ENCODE measurements around the gene ARHGEF19.
"Not testable (repeated sequence)": the region's sequence is repeated elsewhere in the genome, so short reads cannot be mapped to it uniquely, and the experiment has no call there.

ARHGEF19 gene

DNA sequence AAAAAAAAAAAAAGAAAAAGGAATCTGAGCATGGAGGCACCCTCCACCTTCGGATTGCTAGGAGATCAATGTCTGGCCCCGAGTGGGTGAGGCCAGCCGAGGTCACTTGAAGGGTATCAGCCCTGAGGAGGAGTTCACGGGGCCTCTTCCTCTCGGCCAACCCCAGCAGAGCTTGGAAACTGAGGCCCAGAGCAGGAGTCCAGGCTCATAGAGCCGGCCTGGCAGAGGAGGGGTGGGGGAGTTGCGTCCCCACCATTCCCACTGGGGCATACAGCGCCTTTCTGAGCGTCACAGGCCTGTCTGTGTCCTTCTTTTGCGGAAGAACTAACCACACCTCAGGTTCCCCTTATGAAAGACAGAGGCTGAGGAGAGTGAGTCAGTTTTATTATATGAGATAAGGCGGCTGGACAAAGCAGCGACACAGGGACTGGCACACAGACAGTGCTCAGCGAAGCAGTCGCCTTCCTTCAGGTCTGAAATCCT, 39.4 kb downstream of the ARHGEF19 start:
- Mint-ChIP-seq H3K9me3 (no peaks in the 10 kb centered on the region), H3K36me3 (no peaks in the 10 kb centered on the region), H3K27ac (no peak overlapping the region), H3K4me1 (peaks cover 16% of the 10 kb centered on the region), H3K4me3 (no peak overlapping the region), H3K27me3 (peaks cover 72% of the 10 kb centered on the region)
- DNase-seq, result no peak
- CTCF ChIA-PET, result no interaction called here

DNA sequence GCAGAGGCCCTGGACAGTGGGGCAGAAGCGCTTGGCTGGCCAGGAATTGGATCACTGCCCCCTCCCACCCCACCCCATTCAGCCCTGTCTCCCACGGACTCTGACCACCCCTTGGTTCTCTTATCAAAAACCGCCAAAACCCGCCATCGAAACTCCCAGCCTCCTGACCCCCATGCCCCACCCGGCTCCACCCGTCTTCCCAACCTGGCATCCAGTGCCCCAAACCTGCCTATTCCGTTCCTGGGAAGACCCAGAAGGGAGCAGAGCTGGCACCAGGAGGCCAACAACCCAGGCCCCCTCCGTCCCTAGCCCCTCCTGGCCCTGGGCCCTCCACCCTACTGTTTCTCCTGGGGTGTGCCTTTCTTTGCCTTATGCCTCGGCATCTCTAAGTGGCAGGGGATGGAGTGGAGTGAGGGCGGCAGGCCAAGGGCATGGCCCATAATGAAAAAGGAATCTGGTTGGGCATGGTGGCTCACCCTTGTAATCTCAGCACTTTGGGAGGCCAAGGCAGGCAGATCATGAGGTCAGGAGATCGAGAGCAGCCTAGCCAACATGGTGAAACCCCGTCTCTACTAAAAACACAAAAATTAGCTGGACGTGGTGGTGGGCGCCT, 40.1 kb downstream of the ARHGEF19 start:
- Mint-ChIP-seq H3K4me1 (peaks cover 17% of the 10 kb centered on the region), H3K27ac (no peak overlapping the region)
- CTCF ChIA-PET, result no interaction called here

DNA sequence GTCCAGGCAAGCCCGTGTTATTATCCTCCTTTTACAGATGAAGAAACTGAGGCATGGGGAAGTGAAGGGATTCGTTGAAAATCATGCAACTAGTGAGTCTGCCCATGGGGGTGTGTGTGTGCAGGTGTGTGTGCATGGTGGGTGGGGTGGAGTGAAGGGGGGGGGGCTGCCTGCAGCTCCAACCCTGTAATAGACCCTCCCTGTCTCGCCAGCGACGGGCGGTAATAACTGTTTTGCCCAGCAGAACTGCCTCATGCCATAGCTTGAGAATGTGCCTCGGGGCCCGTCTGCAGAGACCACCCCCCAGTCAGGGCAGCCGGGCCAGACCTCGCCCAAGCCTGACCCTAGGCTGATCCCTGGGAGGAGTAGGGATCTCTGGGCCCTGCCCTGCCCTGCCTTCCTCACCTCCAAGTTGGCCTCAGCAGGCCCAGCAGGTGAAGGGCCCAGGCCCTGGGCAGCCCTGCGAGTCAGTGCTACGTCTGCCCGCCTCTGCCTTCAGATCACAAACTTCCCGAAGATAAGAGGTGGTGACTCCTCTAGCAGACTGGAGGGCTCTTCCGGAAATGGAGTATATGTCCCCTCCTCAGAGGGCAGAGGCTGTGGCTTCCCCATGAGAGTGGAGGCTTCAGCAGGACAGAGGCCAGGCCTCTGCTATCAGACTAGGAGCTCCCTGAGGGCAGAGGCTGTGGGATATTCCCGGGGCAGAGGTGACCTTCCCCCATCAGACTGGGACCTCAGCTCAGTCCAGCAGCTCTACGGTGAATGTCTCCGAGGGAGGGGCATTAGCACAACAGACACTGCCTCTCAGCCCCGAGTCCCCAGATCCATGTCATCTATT, 40.9 kb downstream of the ARHGEF19 start:
- DNase-seq, result no peak
- H3K4me3 Mint-ChIP-seq, result no peak overlapping the region
- peaks cover 64% of the 10 kb centered on the region for H3K27me3 Mint-ChIP-seq
- no peaks in the 10 kb centered on the region for H3K9me3 Mint-ChIP-seq
- H3K36me3 Mint-ChIP-seq, result no peaks in the 10 kb centered on the region
- CTCF ChIA-PET, result no interaction called here
- peaks cover 21% of the 10 kb centered on the region for H3K4me1 Mint-ChIP-seq
- H3K27ac Mint-ChIP-seq, result no peak overlapping the region

More for the DNA sequence above, 40.1 kb downstream of the ARHGEF19 start:
- no peaks in the 10 kb centered on the region for H3K36me3 Mint-ChIP-seq
- DNase-seq, result no peak
- H3K9me3 Mint-ChIP-seq, result no peaks in the 10 kb centered on the region
- peaks cover 69% of the 10 kb centered on the region for H3K27me3 Mint-ChIP-seq
- H3K4me3 Mint-ChIP-seq, result no peak overlapping the region

DNA sequence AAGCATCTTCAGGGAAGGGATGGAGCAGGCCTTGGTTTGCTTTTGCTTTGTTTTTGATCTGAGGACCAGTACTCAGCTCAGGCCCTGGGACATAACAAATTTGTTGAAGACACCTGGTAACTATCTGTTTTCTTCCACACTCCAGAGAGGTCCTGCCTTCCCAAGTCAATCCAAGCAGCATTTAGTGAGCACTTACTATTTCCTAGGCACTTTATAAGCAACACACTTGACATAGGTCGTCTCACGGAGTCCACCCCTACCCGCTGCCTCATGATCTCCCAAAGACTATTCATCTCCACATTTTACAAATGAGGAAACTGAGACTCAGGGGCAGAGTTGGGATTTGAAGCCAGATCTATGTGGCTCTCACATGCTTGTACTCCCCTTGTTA, 42.2 kb downstream of the ARHGEF19 start:
- peaks cover 70% of the 10 kb centered on the region for H3K27me3 Mint-ChIP-seq
- no peaks in the 10 kb centered on the region for H3K9me3 Mint-ChIP-seq
- no peak overlapping the region for H3K27ac Mint-ChIP-seq
- H3K36me3 Mint-ChIP-seq, result no peaks in the 10 kb centered on the region
- DNase-seq, result no peak
- CTCF ChIA-PET, result no interaction called here
- no peak overlapping the region for H3K4me3 Mint-ChIP-seq
- peaks cover 30% of the 10 kb centered on the region for H3K4me1 Mint-ChIP-seq

DNA sequence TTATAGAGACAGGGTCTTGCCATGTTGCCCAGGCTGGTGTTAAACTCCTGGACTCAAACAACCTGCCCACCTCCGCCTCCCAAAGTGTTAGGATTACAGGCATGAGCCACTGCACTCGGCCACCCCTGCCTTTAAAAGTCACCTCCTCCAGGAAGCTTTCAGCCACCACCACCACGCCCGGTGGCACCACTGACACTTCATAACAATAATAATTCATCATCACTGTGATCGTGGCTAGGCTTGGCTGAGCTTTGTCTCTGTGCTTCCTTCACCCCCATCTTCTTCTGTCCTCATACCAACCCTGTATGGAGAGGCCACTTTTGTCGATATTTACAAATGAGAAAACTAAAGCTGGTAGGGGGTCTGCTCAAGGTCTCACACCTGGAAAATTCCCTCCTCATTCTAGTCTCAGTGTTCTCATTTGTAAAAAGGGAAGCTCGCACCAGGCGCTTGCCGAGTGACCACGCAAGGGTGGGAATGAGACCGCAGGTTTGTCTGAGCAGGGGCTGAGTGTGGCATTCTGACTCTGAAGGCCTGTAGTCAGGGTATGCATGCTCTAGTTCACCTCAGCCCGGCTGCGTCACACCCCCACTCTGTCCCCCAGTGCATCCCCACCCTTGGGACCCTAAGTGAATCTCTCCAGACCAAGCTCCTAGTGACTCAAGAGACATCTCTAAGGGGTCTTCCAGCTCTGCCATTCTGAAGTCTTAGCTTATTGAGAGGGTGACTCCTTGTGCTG, 43.7 kb downstream of the ARHGEF19 start:
- DNase-seq, result peak; percentile 47
- CTCF ChIA-PET, result no interaction called here
- H3K27ac Mint-ChIP-seq, result no peak overlapping the region

DNA sequence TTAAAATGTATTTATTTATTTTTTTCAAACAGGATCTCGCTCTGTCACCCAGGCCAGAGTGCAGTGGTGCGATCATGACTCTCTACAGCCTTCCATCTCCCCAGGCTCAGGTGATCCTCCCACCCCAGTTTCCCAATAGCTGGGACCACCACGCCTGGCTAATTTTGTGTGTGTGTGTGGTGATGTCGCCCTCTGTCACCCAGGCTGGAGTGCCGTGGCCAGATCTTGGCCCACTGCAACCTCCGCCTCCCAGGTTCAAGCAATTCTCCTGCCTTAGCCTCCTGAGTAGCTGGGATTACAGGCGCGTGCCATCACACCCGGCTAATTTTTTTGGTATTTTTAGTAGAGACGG, 44.3 kb downstream of the ARHGEF19 start:
- Mint-ChIP-seq H3K4me3 (peak overlapping the region; percentile 64), H3K27ac (peak overlapping the region; percentile 60), H3K4me1 (peaks cover 45% of the 10 kb centered on the region), H3K27me3 (peaks cover 80% of the 10 kb centered on the region)
- DNase-seq, H3K36me3 Mint-ChIP-seq, CTCF ChIA-PET, H3K9me3 Mint-ChIP-seq: not testable (repeated sequence)

More for the DNA sequence above, 43.7 kb downstream of the ARHGEF19 start:
- H3K4me1 Mint-ChIP-seq, result peaks cover 40% of the 10 kb centered on the region
- H3K36me3 Mint-ChIP-seq, result no peaks in the 10 kb centered on the region
- H3K9me3 Mint-ChIP-seq, result no peaks in the 10 kb centered on the region
- peaks cover 80% of the 10 kb centered on the region for H3K27me3 Mint-ChIP-seq
- H3K4me3 Mint-ChIP-seq, result peak overlapping the region; percentile 64

DNA sequence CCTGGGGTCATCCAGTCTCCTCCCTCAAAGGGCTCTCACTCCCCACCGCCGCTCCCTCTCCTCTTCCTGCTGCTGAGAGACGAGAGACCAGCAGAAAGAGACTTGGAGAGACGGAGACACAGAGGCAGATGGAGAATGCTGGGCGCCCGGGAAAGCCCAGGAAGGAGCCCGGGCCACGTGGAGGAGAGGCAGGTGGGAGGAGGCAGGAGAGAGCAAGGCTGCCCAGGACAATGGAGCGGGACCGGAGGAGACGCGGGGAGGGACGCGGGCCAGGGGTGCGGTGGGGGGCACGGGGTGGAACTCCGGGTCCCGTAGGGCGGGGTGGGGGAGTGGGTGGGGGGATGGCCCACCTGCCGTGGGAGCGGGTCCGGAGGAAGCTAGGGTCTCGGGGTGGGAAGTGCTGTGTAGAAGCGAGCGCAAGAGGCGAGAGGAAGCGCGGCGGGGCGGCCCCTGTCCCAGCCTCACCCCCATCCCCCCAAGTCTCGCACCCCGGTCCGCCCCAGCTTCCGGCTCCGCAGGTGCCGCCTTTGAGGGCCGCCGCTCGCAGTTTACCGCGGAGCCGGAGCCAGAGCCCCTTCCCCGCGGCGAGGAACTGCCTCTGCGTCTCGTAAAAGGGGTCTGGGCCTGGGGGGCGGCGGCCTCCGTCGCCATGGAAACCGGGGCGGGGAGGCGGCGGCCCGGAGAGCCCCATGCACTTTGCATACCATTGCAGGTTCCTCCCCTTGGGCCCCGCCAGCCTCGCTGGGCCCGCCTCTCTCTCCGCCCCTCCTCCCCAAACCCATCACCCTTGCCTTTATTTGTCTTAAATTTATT, 44.9 kb downstream of the ARHGEF19 start:
- Mint-ChIP-seq H3K27me3 (peaks cover 83% of the 10 kb centered on the region), H3K4me3 (peak overlapping the region; percentile 64), H3K9me3 (no peaks in the 10 kb centered on the region), H3K36me3 (no peaks in the 10 kb centered on the region), H3K27ac (no peak overlapping the region), H3K4me1 (peaks cover 51% of the 10 kb centered on the region)
- CTCF ChIA-PET, result no interaction called here
- DNase-seq, result peak; percentile 80

DNA sequence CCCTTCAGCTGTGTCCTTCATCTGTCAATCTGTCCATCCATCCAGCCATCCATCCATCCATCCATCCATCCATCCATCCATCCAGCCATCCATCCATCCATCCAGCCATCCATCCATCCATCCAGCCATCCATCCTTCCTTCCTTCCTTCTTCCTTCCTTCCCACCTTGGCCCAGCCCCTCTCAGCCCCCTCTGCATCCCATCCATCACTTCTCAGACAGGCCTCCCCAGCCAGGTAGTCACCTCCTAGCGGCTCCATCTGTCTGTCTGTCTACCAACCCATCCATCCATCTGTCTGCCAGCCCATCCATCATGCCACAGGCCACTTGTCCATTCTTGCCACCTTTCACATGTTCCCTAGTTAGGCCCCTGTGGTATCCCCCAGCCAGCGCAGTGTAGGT, 46.3 kb downstream of the ARHGEF19 start:
- no peak overlapping the region for H3K27ac Mint-ChIP-seq
- peaks cover 64% of the 10 kb centered on the region for H3K4me1 Mint-ChIP-seq
- no peak for DNase-seq
- CTCF ChIA-PET, result no interaction called here
- H3K4me3 Mint-ChIP-seq, result no peak overlapping the region
- peaks cover 82% of the 10 kb centered on the region for H3K27me3 Mint-ChIP-seq
- H3K36me3 Mint-ChIP-seq, result no peaks in the 10 kb centered on the region
- H3K9me3 Mint-ChIP-seq, result no peaks in the 10 kb centered on the region

DNA sequence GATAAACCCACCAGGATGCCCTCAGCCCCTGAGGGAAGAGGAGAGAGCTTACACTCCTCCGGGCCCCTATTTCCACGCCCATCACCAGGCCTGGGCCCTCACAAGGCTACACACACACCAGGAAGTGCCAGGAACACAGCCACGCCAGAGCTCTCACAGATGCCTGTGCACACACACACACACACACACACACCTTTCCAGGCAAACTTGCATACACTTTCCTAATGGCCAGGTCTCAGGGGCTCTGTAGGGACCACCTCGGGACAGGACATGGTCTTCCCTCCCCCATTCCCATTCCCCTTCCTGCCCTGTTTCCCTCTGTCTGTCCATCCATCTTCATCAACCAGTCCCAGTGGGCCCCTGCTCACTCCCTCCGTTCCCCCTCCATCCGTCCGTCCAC, 46.9 kb downstream of the ARHGEF19 start:
- CTCF ChIA-PET, result no interaction called here
- no peak for DNase-seq
- Mint-ChIP-seq H3K36me3 (no peaks in the 10 kb centered on the region), H3K27ac (no peak overlapping the region), H3K4me1 (peaks cover 65% of the 10 kb centered on the region), H3K4me3 (no peak overlapping the region), H3K9me3 (no peaks in the 10 kb centered on the region), H3K27me3 (peaks cover 82% of the 10 kb centered on the region)

DNA sequence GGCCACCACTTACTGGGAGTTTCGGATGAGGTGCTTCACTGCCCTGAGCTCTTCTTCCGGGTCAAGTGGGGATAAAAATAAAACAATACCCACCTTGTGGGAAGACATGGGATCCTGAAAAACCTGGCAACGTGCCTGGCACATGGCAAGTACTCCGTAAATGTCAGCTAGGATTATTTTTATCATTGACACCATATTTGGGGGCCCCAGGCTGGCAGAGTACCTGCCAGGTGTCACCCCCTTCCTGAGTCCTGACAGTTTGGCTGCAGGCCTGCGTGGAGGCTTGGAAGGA, 47.4 kb downstream of the ARHGEF19 start:
- peaks cover 67% of the 10 kb centered on the region for H3K4me1 Mint-ChIP-seq
- DNase-seq, result no peak
- H3K4me3 Mint-ChIP-seq, result no peak overlapping the region

DNA sequence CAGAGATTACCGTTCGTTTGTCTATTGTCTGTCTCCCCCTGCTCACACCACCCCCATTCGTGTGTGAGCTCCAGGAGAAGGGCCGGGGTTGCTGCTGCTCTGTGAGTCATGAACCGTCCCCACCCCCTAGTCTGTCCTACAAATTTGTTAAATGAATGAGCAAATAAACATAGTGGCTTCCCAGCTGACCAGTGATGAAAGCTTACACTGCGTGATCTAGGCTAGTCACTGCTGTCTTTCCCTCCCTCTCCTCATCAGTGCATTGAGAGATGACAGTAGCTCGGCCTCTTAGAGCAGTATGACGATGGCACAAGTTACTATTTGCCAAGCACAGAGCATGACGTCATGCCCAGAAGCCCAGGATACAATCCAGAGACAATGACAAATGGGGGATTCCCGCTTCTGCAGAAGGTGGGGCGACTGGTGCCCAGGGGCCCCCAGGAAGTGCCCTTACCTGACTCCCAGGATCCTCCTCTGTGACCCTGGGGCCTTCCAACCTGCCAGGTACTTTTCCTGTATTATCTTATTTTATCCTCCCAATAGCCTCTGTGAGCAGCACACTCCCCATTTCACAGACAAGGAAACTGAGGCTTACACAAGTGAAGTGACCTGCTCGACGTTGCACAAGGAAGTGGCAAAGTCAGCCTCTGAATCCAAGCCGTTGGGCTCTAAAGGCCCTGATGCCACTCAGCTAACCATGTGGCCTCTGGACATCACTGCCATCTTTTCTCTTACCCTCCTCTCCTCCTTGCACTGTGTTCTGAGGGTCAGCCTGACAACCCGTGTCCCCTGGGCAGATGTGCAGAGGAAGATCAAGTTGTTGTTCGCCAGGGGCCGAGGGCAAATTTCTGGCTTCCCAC, 48.0 kb downstream of the ARHGEF19 start:
- Mint-ChIP-seq H3K27ac (no peak overlapping the region), H3K4me3 (peak overlapping the region; percentile 28), H3K27me3 (peaks cover 80% of the 10 kb centered on the region), H3K4me1 (peaks cover 66% of the 10 kb centered on the region), H3K9me3 (no peaks in the 10 kb centered on the region), H3K36me3 (no peaks in the 10 kb centered on the region)
- no peak for DNase-seq
- CTCF ChIA-PET, result interaction anchor here (1.6 kb wide), 1 partner anchor 82 kb away, joined by 4 read pairs; no protein-coding TSS in a partner anchor

More for the DNA sequence above, 47.4 kb downstream of the ARHGEF19 start:
- Mint-ChIP-seq H3K27me3 (peaks cover 80% of the 10 kb centered on the region), H3K9me3 (no peaks in the 10 kb centered on the region), H3K27ac (no peak overlapping the region), H3K36me3 (no peaks in the 10 kb centered on the region)
- CTCF ChIA-PET, result no interaction called here

DNA sequence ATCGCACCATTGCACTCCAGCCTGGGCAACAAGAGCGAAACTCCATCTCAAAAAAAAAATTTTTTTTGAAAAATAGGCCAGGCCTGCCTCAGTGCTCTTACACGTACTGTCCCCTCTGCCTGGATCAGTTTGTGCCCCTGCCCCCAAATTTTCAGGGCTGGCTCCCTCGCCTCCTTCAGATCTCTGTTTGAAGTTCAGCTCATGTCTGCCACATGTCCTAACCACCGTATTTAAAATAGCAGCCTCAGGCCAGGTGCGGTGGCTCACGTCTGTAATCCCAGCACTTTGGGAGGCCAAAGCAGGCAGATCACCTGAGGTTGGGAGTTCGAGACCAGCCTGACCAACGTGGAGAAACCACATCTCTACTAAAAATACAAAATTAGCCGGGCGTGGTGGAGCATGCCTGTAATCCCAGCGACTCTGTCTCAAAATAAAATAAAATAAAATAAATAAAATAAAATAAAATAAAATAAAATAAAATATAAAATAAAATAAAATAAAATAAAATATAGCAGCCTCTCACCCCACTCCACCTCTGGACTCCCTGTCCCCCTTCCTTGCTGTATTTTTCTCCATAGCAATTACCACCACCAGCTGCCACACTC, 48.7 kb downstream of the ARHGEF19 start:
- H3K27me3 Mint-ChIP-seq, result peaks cover 80% of the 10 kb centered on the region
- CTCF ChIA-PET, result interaction anchor here (1.5 to 1.6 kb wide), 2 partner anchors 24 to 82 kb away, joined by 3 to 4 read pairs; no protein-coding TSS in a partner anchor
- H3K36me3 Mint-ChIP-seq, H3K9me3 Mint-ChIP-seq, DNase-seq: not testable (repeated sequence)
- peak overlapping the region; percentile 41 for H3K4me3 Mint-ChIP-seq
- H3K27ac Mint-ChIP-seq, result peak overlapping the region; percentile 65
- H3K4me1 Mint-ChIP-seq, result peaks cover 63% of the 10 kb centered on the region
